ENCODE measurements around the gene PCYT1A. TPM values are rescaled to one million over a fixed set of nuclear protein-coding genes. Genes with fewer than 3 reads are reported as not detected.
"Not testable (repeated sequence)": the region's sequence is repeated elsewhere in the genome, so short reads cannot be mapped to it uniquely, and the experiment has no call there.

PCYT1A gene
- total RNA-seq, 1 experiment from 2014 or later: 63.7 TPM

DNA sequence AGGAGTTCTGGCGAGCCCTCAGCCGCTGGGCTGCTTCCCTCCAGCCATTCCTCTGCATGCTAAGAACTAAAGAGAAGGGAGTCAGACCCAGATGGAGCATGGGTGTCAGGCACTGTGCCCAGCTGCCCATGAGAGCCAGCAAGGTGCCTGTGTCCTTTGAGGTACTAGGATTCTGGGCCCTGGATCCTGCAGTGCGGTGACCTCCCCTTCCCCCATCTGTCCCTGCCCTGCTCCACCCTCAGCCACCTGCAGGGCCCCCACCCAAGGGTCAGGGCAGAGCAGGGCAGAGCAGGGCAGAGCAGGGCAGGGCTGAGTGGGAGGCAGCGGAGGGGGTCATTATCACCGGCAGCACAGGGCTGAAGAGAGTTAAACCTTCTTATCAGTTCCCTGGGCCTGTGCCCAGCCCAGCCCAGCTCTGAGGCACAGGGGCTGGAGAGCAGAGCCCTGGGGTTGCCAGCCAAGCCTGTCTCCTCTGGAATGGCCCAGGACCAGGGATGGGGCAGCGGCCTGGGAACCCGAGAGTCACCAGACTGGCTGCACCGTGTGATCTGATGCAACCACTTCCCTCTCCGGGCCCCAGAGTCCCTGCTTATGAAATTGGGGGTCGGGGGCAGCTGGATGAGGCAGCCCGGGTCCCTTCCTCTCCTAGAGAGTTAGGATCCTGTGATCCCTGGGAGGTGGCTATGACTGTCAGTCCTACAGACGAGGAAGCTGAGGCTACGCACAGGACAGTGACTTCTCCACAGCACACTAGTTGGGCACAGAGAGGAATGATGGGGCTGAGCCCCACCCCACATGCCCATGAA is 93.6 kb downstream of the PCYT1A start:
- H3K4me3 ChIP-seq: no peak overlapping the region
- H3K27me3 ChIP-seq (replicated peaks): no peaks in the 10 kb centered on the region
- no peak overlapping the region for H3K27ac ChIP-seq
- H3K4me1 ChIP-seq (replicated peaks): no peaks in the 10 kb centered on the region
- DNase-seq (ENCODE audit: low read depth in 1 of 2, low spot score in 2 of 2): no peak
- H3K9me3 ChIP-seq (replicated peaks): no peaks in the 10 kb centered on the region
- H3K36me3 ChIP-seq: no peaks in the 10 kb centered on the region

DNA sequence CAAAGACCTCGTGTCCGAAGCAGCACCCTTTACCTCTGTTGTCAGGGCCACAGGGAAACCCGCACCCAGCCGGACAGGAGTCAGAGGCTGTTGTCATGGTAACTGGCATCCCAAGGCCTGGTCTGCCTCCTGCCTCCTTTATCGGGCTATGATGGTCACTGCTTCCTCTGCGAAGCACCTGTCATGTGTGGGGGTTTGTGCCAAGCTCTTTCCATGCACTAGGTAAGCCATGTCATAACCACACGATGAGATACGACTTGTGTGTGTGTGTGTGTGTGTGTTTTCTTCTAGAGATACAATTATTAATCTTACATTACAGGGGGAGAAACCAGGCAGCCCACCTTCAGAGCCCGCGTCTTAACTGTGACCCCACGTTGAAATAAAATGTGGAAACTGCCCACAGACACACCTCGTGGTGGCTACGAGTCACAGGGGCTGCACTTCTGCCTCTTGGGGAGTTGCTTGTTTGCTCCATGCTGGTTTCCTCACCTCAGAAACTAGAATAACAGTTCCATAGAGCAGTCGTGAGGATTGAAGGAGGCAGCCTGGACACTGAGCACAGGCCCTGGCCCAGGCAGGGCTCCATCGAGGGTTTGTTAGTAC is 94.3 kb downstream of the PCYT1A start:
- Histone ChIP-seq H3K36me3 (no peaks in the 10 kb centered on the region), H3K4me1 (replicated peaks) (no peaks in the 10 kb centered on the region), H3K27ac (no peak overlapping the region), H3K9me3 (replicated peaks) (no peaks in the 10 kb centered on the region), H3K4me3 (no peak overlapping the region), H3K27me3 (replicated peaks) (no peaks in the 10 kb centered on the region)
- DNase-seq (ENCODE audit: low read depth in 1 of 2, low spot score in 2 of 2): no peak

DNA sequence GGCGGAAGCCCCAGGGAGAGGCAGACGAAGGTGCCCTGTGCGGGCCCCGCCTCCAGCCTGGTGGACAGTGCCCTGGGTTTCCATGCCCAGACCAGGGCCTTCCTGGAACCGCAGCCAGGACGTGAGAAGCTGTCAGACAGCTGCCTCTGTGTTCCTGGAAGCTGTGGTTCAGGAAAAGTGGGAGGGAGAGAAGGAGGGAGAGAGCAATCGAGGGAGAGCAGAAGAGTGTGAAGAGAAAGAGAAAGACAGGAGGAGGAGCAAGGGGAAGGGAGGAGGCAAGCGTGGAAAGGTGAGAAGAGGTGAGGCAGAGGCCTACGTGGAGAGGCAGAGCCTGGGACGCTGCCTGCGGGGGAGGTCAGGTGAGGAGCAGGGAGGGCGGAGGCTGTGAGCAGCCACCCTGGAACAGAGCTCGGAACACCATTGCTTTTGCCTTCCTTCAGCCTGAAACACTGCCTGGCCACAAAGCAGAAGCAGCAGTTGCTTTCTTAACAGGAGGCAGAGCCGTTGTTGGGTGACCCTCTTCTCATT is 94.9 kb downstream of the PCYT1A start:
- no peak overlapping the region for H3K27ac ChIP-seq
- no peak for DNase-seq (ENCODE audit: low read depth in 1 of 2, low spot score in 2 of 2)
- no peaks in the 10 kb centered on the region for H3K9me3 ChIP-seq (replicated peaks)
- no peaks in the 10 kb centered on the region for H3K4me1 ChIP-seq (replicated peaks)
- H3K36me3 ChIP-seq: no peaks in the 10 kb centered on the region
- no peaks in the 10 kb centered on the region for H3K27me3 ChIP-seq (replicated peaks)
- H3K4me3 ChIP-seq: no peak overlapping the region

- no peaks in the 10 kb centered on the region for H3K4me1 ChIP-seq (replicated peaks)
- no peaks in the 10 kb centered on the region for H3K36me3 ChIP-seq
- H3K9me3 ChIP-seq (replicated peaks): no peaks in the 10 kb centered on the region
- H3K4me3 ChIP-seq: no peak overlapping the region
- DNase-seq (ENCODE audit: low read depth in 1 of 2, low spot score in 2 of 2): no peak
- H3K27me3 ChIP-seq (replicated peaks): no peaks in the 10 kb centered on the region
- no peak overlapping the region for H3K27ac ChIP-seq
Observed at GRCh38 chr3:196192036-196192523, 95.4 kb downstream of the PCYT1A start.

GRCh38 chr3:196189566-196190347 is 97.8 kb downstream of the PCYT1A start:
- Histone ChIP-seq H3K36me3 (no peaks in the 10 kb centered on the region), H3K4me1 (replicated peaks) (no peaks in the 10 kb centered on the region), H3K27ac (no peak overlapping the region), H3K9me3 (replicated peaks) (no peaks in the 10 kb centered on the region), H3K27me3 (replicated peaks) (no peaks in the 10 kb centered on the region), H3K4me3 (no peak overlapping the region)
- no peak for DNase-seq (ENCODE audit: low read depth in 1 of 2, low spot score in 2 of 2)

DNA sequence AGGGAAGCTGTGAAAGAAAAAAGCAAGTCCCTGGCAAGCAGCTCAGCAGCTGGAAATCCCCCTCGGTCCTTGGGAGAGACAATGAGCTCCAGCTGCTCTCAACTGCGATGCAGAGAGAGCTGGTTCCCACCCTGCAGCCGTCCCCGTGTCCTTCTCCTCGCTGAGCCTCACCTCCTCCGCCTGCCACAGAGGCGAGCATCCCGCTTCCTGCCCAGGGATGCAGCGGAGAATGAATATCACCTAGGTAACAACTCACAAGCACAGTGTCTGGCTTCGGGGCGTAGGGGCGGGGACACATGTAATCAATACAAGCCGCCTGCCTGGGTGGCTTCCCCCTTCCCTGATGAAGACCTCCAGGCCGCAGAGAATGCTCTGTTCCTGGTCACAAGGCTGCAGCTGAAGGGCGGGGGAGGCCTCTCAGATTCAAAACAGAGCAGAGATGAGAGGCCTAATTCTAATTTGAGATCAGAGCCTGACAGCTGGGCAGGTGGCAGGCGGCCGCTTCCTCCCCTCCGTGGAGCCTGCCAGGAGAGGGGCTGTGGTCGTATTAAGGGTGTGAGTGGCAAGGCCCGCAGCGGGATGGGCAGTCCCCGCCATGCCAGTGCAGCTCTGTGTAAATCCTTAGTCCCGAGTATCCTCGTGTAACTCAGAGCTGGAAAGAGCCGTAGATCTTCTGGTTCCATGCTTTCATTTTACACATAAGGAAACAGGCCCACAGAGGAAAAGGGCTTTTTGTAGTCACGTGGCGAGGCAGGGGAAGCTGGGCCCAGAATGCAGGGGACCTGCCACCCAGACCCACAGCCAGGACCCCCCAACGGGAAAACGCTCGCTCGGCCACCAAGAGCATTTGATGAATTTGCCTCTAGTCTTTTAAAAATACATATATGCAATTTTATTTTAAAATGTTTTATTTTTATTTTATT is 100.6 kb downstream of the PCYT1A start:
- no peak for DNase-seq (ENCODE audit: low read depth in 1 of 2, low spot score in 2 of 2)
- Histone ChIP-seq H3K9me3 (replicated peaks) (no peaks in the 10 kb centered on the region), H3K4me1 (replicated peaks) (no peaks in the 10 kb centered on the region), H3K27ac (no peak overlapping the region), H3K4me3 (no peak overlapping the region), H3K36me3 (no peaks in the 10 kb centered on the region), H3K27me3 (replicated peaks) (no peaks in the 10 kb centered on the region)

DNA sequence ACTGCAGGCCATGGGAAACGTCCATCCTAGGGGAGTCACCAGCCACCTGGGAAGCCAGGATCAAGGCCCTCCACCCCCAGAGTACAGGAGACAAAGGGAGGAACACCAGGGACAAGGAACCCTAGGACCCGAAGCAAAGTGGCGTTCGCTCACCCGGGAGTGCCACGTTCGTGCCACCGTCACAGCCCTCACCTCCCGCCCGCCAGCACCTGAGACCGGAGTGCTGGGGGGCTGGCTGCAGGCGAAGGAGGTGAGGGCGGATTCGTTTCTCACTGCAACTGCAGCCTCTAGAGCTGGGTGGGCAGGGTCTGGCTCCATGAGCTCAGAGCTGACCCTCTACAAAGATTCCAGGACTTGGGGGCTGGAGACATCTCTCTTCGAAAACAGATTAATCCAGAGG is 102.6 kb downstream of the PCYT1A start:
- Histone ChIP-seq H3K4me1 (replicated peaks) (no peaks in the 10 kb centered on the region), H3K9me3 (replicated peaks) (no peaks in the 10 kb centered on the region)

DNA sequence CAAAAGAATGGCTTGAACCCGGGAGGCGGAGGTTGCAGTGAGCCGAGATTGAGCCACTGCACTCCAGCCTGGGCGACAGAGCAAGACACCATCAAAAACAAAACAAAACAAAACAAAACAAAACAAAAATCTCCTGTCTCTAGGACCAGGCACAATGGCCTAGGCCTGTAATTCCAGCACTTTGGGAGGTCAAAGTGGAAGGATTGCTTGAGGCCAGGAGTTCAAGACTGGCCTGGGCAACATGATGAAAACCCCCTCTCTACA is 103.4 kb downstream of the PCYT1A start:
- H3K27ac ChIP-seq; H3K4me3 ChIP-seq; H3K36me3 ChIP-seq; H3K9me3 ChIP-seq (replicated peaks); DNase-seq (ENCODE audit: low read depth in 1 of 2, low spot score in 2 of 2); H3K4me1 ChIP-seq (replicated peaks); H3K27me3 ChIP-seq (replicated peaks): not testable (repeated sequence)

More for the DNA sequence above, 102.6 kb downstream of the PCYT1A start:
- no peak overlapping the region for H3K4me3 ChIP-seq
- no peak for DNase-seq (ENCODE audit: low read depth in 1 of 2, low spot score in 2 of 2)
- H3K27me3 ChIP-seq (replicated peaks): no peaks in the 10 kb centered on the region
- H3K27ac ChIP-seq: no peak overlapping the region
- no peaks in the 10 kb centered on the region for H3K36me3 ChIP-seq

DNA sequence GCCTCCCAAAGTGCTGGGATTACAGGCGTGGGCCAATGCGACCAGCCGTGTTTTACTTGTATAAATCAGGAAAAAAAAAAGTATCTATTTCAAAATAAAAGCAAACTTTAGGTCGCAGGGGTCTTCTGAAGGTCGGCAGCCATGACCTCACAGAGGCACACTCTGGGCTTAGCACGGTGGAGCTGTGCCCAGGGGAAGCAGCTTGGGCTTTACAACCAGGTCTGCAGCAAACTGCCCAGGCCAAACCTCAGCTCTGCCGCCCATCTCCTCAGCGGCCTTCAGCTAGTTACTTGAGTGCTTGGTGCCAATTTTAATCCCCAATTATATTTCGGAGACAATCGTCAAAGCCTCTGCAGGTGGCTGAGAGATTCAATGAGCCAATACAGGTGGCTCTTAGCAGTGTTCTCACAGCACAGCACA is 106.4 kb downstream of the PCYT1A start:
- H3K36me3 ChIP-seq: no peaks in the 10 kb centered on the region
- H3K27me3 ChIP-seq (replicated peaks): 0 out of 2 replicates have a peak, but pooled peaks cover 5% of the 10 kb centered on the region
- no peak overlapping the region for H3K27ac ChIP-seq
- no peak overlapping the region for H3K4me3 ChIP-seq
- H3K4me1 ChIP-seq (replicated peaks): no peaks in the 10 kb centered on the region
- H3K9me3 ChIP-seq (replicated peaks): no peaks in the 10 kb centered on the region
- no peak for DNase-seq (ENCODE audit: low read depth in 1 of 2, low spot score in 2 of 2)

GRCh38 chr3:196180346-196180745 is 107.2 kb downstream of the PCYT1A start:
- H3K36me3 ChIP-seq: no peaks in the 10 kb centered on the region
- no peaks in the 10 kb centered on the region for H3K4me1 ChIP-seq (replicated peaks)
- H3K9me3 ChIP-seq (replicated peaks): no peaks in the 10 kb centered on the region
- no peak overlapping the region for H3K4me3 ChIP-seq
- no peak for DNase-seq (ENCODE audit: low read depth in 1 of 2, low spot score in 2 of 2)
- 0 out of 2 replicates have a peak, but pooled peaks cover 5% of the 10 kb centered on the region for H3K27me3 ChIP-seq (replicated peaks)
- H3K27ac ChIP-seq: no peak overlapping the region

Data from SJSA1 (cell line).